ENCODE measurements around the gene MFSD1.
"Not testable (repeated sequence)": the region's sequence is repeated elsewhere in the genome, so short reads cannot be mapped to it uniquely, and the experiment has no call there.

The MFSD1 gene

DNA sequence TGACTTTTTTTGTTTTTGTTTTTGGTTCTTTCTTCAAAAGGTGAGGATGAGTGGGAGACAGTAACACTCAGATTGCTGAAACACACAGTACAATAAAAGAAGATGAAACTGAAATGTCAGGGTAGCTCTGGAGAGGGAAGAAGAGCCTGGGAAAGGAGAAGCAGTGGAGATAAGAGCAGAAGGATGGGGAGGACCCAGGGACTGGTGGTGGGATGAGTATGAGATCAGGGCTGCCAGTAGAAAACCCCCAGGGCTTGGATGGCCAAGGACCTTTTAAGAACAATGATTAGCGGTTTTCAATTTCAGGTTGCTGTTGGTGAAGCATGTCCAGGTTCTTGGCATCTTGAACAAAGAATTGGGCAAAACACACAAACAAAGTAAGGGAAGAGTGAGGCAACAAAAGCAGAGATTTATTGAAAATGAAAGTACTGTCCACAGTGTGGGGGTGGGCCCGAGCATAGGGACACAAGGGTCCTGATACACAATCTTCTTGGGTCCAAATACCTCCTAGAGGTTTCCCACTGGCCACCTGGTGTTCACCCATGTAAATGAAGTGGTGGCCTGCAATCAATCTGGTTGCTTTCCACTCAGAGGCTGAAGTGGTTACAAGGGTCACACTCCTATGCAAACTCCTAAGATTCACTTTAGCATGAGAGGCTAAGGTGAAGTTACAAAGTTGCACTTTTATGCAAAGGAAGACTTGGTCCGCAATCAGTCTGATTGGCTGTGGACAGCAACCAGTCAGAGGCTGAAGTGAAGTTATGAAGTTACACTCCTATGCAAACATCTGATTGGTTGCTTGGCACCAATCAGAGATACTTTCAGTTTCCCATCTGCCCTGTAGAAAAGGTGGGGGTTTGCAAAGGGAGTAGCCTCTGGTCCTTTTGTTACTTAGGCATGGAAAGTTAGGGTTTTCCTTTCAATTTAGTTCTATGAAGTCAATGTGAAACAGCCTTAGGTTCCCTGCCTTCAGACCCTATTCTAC is 26.1 kb upstream of the MFSD1 start:
- DNase-seq (ENCODE audit: low spot score): no peak

- no peak for DNase-seq (ENCODE audit: low spot score)
Measured at GRCh38 chr3:158776531-158776930, 25.3 kb upstream of the MFSD1 start.

DNA sequence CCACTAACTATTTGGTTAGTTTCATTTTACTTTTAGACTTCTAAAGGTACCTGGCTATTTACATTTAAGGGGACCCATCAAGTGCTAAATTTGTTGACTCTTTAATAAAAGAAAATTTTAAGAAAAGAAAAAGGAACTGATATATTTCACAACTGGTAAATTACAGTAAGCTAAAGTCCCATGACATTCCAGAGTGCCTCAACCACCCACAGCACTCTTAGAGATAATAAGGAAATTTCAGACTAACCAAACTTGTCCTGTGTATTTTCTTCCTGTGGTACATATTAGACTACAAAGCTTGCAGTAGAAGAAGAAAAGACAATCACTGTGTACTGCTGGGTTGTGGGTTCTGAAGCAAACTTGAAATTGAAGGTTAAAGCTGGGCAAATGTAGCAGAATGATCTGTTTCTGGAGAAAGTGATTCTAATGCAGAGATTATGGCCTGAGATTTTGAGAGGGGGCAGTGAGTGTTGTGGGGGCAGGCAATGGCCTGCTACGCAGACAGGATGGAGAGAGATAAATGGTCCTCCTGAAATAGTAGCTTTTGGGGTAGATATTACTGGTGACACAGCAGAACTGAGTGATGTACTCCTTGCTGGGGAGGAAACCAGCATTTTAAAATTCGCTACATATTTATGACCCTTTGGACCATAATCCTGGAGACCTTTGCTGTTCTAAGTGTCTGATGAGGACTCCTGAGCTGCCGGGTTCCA is 24.5 kb upstream of the MFSD1 start:
- no peak for DNase-seq (ENCODE audit: low spot score)

GRCh38 chr3:158780766-158781165 is 21.1 kb upstream of the MFSD1 start:
- DNase-seq (ENCODE audit: low spot score): no peak

GRCh38 chr3:158781191-158781590 is 20.7 kb upstream of the MFSD1 start:
- no peak for DNase-seq (ENCODE audit: low spot score)

GRCh38 chr3:158781849-158782248 is 20.0 kb upstream of the MFSD1 start:
- DNase-seq (ENCODE audit: low spot score): no peak

GRCh38 chr3:158782283-158782989 is 19.4 kb upstream of the MFSD1 start:
- no peak for DNase-seq (ENCODE audit: low spot score)

DNA sequence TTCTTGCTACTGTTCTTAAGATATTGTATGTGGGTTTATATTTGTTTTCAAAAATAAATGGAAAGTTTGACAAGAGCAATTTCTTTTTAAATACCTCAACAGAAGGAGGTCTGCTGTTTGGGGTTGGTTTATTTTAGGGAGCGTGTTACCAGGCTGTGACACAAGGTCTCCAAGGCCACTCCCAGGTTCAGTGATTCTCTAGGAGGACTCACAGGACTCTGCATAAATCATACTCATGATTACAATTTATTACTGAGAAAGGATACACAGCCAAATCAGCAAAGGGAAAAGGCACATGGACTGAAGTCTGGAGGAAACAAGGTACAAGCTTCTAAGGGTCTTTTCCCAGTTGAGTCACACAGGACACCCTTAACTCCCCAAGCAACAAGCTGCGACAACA is 18.8 kb upstream of the MFSD1 start:
- no peak for DNase-seq (ENCODE audit: low spot score)

DNA sequence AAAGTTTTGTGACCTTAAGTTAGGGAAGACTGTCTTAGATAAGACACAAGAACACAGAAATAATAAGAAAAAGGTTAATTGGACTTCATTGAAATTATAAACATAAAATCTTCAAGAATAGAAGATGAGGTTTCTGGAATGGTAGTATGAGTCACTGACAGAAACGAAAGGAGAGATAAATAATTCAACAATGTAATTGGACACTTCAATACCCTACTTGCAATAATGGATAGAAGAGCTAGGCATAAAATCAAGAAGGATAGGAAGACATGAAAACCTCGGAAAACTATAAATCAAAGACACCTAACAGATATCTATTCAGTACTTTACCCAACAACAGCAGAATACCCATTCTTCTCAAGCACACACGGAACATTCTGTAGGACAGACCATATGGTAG is 15.9 kb upstream of the MFSD1 start:
- DNase-seq (ENCODE audit: low spot score): no peak

DNA sequence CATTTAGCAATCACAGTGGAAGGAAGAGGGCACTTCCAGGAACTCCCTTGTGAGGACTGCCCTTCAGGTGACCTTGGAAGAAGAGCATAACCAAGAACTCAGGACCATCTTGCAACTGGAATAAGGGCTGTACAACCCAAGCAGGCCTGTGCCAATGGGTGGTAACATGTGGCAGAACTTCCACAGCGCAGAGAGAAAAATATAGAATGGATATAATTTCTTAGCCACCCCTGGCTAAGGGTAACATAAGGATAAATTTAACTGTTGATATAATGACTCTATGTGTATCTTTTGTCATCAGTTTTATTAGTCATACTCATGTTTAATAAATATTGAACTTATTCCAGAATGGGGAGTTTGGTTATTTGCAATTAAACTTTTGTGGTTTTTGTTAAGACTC is 13.4 kb upstream of the MFSD1 start:
- DNase-seq (ENCODE audit: low spot score): no peak

DNA sequence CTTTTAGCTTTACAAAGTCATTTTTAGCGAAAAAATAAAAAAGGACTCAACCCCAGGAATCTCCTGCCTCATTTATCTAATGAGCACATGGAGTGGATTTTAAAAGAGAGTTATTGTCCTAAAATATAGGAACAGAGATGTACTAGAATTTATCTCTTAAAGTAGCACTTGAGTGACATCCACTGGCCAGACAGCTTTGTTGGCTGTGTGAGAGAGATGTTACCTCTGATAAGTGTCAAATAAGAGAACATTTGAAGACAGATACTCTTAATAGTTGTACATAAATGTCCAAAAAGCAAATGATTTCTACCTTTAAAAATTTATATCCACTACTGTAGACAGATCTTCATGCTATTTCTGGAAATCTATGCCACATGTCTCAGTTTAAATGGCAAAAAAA is 12.3 kb upstream of the MFSD1 start:
- DNase-seq (ENCODE audit: low spot score): no peak

DNA sequence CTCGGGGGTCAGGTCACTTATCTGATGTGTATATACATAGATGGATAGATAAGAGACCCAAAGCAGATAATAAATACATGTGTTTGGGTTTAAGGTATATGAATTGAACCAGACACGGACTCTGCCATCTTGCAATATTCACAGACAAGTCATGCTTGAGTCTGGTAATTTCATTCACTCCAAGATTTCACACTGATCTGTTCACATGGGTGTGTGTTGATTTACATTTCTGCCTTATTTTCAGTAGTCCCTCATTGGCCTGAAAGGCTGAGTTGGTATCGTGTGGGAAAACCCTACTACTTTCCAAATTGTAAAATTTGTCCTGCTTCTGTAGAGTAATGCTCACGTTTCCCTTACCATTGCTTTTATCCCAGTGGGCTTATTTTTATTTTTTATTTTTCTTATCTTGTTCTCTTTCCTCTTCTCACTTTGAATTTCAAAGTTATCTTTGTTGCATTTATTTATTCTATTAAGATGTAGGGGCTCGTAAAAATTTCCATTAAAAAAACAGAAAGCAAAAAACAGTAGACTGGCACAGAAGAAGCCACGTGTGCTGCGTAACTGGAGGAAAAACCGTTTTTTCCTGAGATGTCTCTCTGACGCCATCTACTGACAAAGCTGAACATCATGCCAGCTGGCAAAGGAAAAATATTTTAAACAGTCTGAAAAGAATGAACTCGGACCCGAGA is 10.8 kb upstream of the MFSD1 start:
- peak; percentile 59 for DNase-seq (ENCODE audit: low spot score)

- not testable (repeated sequence) for DNase-seq (ENCODE audit: low spot score)
Measured at GRCh38 chr3:158791590-158791920, 10.3 kb upstream of the MFSD1 start.

GRCh38 chr3:158792709-158793108 is 9.1 kb upstream of the MFSD1 start:
- no peak for DNase-seq (ENCODE audit: low spot score)

DNA sequence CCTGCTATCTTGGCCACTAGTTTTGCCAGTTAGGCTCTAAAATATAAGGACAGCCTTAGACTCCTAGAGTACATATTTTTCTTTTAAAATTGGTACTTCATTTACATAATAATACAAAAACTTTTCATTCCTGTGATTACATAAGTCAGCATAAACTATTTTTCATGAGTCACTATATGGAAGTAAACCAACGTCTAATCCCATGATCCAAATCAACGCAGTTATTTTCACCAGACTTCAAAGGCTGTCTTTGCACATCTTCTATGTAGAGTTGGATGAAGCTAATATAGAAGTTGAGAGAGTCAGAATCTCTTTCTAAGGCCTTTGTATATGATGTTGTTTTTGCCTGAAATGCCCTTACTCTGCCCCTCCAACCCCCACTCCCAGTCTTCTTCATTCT is 7.6 kb upstream of the MFSD1 start:
- no peak for DNase-seq (ENCODE audit: low spot score)

DNA sequence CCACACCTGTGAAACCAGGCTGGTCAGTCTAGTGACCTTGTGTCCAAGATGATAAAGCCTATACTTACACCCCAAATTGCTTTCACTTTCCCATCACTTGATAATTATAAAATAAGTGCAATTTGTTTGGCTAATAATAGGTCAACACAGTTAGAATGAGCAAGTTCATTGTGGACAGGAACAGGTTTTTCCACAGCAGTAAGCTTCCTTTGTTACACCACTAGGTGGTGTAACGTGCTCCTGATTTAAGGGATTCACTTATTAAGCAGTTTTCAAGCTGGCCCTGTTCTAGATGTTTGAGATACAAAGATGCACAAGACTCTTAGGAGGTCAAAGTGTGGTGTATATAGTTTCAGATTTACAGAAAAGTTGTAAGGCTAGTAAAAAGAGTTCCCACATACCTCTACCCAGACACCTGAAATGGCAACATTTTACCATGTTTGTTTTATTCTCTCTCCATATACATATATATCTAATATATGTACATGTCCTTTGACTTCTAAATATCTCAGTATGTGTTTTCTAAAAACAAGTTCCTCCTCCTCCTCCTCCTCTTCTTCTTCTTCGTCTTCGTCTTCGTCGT is 6.8 kb upstream of the MFSD1 start:
- DNase-seq (ENCODE audit: low spot score): no peak

- peak; percentile 23 for DNase-seq (ENCODE audit: low spot score)
Measured at GRCh38 chr3:158801201-158801600, 653 bp upstream of the MFSD1 start.

DNA sequence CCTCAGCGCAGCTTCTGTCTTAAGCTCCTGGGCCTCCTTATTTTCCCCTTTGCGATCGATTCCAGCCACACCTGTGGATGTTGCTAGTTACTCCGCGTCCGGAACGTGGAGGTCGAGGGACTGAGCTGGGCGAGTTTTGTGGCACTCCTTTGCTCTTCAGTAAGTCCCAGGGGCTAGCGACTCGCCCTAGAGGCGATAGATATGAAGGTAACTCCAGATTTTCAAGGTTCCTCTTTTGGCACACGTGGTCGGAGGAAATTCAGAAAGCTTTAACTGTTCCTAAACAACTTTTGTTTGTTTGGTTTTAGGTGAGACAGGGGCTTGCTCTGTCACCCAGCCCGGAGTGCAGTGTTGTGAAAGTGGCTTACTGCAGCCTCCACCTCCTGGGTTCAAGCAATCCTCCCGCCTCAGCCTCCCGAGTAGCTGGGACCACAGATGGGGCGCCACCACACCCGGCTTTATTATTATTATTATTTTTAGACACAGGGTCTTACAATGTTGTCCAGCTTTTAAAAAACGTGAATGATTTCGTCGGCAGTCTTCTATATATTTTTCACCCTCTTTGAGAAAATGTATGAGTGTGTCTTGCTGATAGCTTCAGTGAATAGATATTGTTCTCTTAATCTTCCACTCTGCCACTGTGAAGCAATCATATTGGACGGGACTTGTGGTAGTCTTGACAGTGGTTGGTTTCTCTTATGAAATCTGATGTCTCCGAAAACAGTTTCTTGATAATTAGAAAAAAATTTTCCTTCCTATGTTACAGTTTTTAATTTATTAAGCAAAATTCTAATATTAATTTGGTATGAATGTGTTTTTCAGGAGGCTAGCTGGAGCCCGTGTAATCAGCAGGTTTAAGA is 785 bp downstream of the MFSD1 start:
- DNase-seq (ENCODE audit: low spot score): no peak

DNA sequence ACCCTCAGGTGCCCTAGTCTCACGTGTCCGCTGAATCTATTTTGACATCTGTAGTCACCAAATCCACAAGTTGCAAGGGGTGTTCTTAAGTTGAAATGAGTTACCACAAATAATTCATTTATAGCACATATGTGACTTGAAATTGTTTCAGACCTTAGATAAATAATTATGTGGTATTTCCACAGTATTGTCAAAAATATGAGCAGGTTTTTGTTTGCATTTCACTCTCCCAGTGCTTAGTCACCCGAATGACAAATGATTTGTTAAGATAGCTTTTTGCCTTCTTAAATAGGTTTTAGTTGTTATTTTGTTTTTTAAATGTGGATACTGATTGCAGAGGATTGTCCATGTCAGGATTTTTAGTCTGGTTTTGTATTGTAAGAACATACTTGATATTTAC is 2.6 kb downstream of the MFSD1 start:
- DNase-seq (ENCODE audit: low spot score): no peak

DNA sequence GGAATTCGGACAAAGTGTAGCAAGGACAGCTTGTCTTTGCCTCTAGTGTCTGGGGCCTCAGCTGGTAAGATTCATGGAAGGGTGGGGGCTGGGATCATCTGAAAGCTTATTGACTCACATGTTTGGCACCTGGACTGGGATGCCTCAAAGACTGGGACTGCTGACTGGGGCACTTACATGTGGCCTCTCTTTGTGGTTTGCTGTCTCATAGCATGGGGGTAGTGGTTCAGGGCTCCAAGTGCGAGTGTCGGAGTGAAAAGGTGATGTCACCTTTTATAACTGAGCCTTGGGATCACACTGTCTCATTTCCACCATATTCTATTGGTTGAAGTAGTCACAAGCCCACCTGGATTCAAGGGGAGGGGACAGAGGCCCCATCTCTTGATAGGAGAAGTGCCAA is 6.8 kb downstream of the MFSD1 start:
- DNase-seq (ENCODE audit: low spot score): no peak

DNA sequence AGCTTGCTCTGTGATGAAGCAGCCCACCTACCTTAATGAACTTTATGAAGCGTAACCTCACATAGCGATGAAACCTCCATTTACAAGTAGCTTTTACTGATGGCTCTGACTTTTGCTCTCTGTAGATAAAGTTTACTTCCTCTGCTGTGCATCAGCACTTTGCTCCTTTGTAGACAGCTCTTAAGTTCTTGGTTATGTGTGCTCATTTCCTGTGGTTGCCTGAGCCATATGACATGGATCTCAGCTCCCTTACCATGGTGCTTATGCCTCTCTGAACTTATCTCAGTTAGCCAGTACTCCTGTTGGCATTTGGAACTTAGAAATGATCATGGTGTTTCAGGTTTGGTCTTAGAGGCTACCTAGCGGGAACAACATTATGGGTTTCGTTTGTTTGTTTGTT is 7.8 kb downstream of the MFSD1 start:
- DNase-seq (ENCODE audit: low spot score): no peak
